Kidney epithelial cell (primary cell): ENCODE results near the gene KRTAP4-7. TPM values are rescaled to one million over a fixed set of nuclear protein-coding genes. Genes with fewer than 3 reads are reported as not detected.
"Not testable (repeated sequence)": the region's sequence is repeated elsewhere in the genome, so short reads cannot be mapped to it uniquely, and the experiment has no call there.

Experiments used
- DNase-seq: peaks from one replicate; pipeline ENCODE4 v3.0.0-alpha.2; 2010; ENCODE audit warnings: low read depth
- H3K27me3 ChIP-seq: 2 replicates; pipeline ENCODE4 v1.6.0; 2011; ENCODE audit warnings: low read length; ENCODE audit not compliant: control insufficient read depth, insufficient read depth
- H3K36me3 ChIP-seq: 2 replicates; pipeline ENCODE4 v1.5.1; 2011; ENCODE audit warnings: low read length; ENCODE audit not compliant: control insufficient read depth, insufficient read depth
- H3K4me3 ChIP-seq: 2 replicates; pipeline ENCODE4 v1.5.1; 2011; ENCODE audit warnings: low read depth, mild to moderate bottlenecking, control low read depth, low read length
- total RNA-seq: library from RNA; depleted of rRNA; stranded (reverse); fragments of >200 nt; gene quantifications from 2 replicates; pipeline ENCODE4 v1.2.3, GENCODE V29; 2015
- TF ChIP-seq, protein P1 (sequence below): IDR thresholded peaks from 2 replicates; pipeline ENCODE4 v1.5.1; 2011; ENCODE audit warnings: mild to moderate bottlenecking, moderate library complexity, low read length, control low read depth, inconsistent platforms; ENCODE audit not compliant: insufficient read depth, poor library complexity, severe bottlenecking

The KRTAP4-7 gene
- total RNA-seq = not detected in 2 replicates

DNA sequence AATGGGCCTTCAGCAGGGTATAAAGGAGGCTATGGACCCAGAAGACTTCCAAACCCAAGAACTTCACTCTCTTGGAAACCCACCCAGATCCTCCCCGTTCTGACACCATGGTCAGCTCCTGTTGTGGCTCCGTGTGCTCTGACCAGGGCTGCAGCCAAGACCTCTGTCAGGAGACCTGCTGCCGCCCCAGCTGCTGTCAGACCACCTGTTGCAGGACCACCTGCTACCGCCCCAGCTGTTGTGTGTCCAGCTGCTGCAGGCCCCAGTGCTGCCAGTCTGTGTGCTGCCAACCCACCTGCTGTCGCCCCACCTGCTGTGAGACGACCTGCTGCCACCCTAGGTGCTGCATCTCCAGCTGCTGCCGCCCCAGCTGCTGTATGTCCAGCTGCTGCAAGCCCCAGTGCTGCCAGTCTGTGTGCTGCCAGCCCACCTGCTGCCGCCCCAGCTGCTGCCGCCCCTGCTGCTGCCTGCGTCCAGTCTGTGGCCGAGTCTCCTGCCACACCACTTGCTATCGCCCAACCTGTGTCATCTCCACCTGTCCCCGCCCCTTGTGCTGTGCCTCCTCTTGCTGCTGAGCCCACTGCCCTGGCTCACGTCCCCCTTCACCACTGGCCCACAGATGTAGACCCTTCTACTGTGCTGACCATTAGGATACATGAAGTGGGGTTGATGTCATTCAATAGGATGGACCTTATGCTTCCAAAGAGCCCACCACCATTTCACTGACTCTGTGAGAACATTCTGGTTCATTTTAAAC lies at the start of gene KRTAP4-7:
Gene KRTAP4-7, plus strand, starts transcription at position 51 of the 757 bp plus-strand sequence. Its CDS starts 57 bp downstream, at position 108.
- DNase-seq, H3K36me3 ChIP-seq, H3K4me3 ChIP-seq, H3K27me3 ChIP-seq: not testable (repeated sequence)

DNA sequence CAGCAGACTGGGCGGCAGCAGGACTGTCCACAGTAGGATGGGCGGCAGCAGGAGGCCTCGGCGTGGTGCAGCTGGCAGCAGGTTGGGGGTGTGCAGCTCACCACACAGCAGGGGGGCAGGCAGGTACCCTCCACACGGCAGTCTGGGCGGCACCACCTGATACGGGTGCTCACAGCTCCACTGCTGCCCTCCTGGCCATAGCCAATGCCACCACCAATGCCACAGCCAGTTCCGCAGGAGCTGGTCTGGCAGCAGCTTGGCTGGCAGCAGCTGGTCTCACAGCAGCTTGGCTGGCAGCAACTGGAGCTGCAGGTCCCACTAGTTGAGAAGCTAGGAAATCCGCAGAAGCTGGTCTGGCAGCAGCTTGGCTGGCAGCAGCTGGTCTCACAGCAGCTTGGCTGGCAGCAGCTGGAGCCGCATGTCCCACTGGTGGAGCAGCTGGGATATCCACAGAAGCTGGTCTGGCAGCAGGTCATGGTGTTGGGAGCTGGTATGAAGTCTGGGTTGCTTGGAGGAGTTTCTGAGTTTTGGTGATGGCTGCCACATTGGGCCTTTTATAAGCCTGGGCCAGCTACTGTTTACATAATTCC lies 49.5 kb upstream of the KRTAP4-7 start, which contains the start of gene KRTAP1-3:
Gene KRTAP1-3, minus strand, starts transcription at position 529 of the 590 bp plus-strand sequence. Its CDS starts 53 bp downstream, at position 476.
- H3K4me3 ChIP-seq, DNase-seq, H3K36me3 ChIP-seq, H3K27me3 ChIP-seq: not testable (repeated sequence)

DNA sequence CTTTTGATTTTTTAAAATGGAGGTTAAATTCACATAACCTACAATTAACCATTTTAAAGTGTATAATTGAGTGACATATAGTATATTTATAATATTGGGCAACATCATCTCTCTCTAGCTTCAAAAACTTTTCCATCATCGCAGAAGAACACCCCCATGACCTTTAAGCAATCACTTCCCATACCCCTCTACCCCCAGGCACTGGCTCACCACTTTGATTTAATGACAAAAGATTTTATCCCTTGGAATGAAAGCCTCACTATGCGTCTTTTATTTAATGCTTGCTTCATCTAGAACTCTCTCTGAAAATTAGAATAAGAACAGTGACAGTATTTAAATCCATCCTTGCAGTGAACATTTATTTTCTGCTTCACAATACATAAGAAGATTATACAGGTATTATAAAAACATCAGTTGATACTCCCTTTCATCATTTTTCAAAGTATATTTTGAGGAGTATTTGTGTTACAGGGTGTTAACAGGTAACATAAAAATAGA lies 46.0 kb upstream of the KRTAP4-7 start:
- H3K36me3 ChIP-seq = no peaks in the 10 kb centered on the region
- TF ChIP-seq, protein P1, sequence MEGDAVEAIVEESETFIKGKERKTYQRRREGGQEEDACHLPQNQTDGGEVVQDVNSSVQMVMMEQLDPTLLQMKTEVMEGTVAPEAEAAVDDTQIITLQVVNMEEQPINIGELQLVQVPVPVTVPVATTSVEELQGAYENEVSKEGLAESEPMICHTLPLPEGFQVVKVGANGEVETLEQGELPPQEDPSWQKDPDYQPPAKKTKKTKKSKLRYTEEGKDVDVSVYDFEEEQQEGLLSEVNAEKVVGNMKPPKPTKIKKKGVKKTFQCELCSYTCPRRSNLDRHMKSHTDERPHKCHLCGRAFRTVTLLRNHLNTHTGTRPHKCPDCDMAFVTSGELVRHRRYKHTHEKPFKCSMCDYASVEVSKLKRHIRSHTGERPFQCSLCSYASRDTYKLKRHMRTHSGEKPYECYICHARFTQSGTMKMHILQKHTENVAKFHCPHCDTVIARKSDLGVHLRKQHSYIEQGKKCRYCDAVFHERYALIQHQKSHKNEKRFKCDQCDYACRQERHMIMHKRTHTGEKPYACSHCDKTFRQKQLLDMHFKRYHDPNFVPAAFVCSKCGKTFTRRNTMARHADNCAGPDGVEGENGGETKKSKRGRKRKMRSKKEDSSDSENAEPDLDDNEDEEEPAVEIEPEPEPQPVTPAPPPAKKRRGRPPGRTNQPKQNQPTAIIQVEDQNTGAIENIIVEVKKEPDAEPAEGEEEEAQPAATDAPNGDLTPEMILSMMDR = no peak
- no peaks in the 10 kb centered on the region for H3K27me3 ChIP-seq
- no peak for DNase-seq
- no peak overlapping the region for H3K4me3 ChIP-seq

DNA sequence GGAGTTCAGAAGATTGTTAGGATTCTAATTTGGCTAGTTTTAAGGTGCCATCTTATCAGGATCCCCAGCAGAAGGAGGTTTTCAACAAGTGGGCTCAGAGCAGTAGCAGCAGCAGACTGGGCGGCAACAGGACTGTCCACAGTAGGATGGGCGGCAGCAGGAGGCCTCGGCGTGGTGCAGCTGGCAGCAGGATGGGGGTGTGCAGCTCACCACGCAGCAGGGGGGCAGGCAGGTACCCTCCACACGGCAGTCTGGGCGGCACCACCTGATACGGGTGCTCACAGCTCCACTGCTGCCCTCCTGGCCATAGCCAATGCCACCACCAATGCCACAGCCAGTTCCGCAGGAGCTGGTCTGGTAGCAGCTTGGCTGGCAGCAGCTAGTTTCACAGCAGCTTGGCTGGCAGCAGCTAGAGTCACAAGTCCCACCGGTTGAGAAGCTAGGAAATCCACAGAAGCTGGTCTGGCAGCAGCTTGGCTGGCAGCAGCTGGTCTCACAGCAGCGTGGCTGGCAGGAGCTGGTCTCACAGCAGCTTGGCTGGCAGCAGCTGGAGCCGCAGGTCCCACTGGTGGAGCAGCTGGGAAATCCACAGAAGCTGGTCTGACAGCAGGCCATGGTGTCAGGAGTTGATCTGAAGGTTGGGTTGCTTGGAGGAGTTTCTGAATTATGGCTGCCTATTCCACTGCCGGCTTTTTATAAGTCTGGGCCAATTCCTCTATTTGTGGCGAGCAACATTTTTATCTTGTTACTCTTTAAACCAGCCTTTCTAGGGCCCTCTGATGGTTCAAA lies 43.0 kb upstream of the KRTAP4-7 start, which contains the start of gene KRTAP1-1:
Gene KRTAP1-1, minus strand, starts transcription at position 668 of the 789 bp plus-strand sequence. Its CDS starts 53 bp downstream, at position 615.
- not testable (repeated sequence) for DNase-seq, H3K4me3 ChIP-seq, H3K27me3 ChIP-seq, H3K36me3 ChIP-seq

DNA sequence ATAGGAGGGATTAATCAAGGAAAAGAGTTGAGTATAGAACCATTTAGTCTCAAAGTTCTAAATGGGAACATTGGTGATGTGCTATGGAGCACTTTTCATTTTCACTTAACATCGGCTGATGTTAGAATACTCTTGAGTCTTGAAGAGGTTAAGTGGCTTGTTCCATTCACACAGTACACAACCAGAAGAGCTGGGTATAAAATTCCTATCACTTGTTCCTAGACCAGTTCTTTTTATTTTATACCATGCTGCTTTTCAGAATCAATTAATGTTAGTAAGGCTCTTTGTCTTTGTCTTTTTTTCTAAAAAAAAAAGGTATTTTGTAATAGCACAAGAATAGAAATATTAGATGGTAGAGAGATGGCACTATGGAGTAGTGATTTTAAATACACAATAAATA lies 41.0 kb upstream of the KRTAP4-7 start:
- H3K4me3 ChIP-seq = no peak overlapping the region
- TF ChIP-seq, protein P1 = no peak
- DNase-seq = no peak
- no peaks in the 10 kb centered on the region for H3K36me3 ChIP-seq
- H3K27me3 ChIP-seq = no peaks in the 10 kb centered on the region

DNA sequence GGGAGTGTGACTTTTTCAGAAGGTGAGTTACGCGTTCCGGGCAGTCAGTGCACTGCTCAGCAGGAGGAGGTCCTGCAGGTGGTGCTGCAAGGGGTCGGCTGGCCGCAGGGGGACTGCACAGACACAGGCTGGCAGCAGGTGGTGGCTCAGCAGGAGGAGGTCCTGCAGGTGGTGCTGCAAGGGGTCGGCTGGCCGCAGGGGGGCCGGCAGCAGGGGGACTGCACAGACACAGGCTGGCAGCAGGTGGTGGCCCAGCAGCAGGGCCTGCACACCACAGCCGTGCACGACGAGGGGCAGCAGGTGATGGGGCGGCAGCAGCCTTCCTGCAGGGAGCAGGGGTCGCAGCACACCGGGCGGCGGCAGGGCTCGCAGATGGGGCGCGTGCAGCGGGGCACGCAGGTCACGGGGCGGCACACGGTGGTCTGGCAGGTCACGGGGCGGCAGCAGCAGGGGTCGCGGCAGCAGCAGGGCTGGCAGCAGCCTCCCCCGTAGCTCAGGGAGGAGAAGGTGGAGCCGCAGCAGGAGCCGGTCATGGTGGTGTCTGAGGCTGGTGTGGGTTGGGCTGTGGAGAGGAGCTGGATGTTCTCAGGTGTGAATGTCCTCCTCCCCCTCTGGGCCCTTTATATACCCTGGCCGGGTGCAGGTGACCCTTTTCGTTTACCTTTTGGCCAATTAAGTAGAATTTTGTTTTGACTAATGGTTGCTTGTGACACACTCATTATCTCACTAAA lies 37.0 kb upstream of the KRTAP4-7 start, which contains the start of gene KRTAP2-1:
Gene KRTAP2-1, minus strand, starts transcription at position 582 of the 731 bp plus-strand sequence. Its CDS starts 49 bp downstream, at position 533.
- H3K27me3 ChIP-seq, H3K36me3 ChIP-seq, H3K4me3 ChIP-seq, DNase-seq: not testable (repeated sequence)

DNA sequence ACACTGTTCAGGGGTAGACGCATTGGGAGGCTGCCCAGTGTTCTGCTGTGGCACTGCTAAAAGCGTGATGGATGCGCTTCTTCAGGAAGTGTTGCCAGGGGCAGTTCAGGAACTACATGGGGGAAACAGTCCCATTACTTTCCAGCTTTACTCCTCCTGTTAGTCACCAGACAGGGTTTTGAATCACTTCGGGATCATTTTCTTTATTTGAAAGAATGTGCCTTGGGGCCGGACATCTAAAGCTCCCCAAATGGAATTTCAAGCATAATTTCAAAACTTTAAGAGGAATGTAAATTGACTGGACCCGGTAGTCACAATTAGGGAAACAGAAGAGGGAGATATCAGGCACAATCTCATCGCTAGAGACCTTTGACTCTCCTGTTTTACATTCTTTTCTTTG lies 35.5 kb upstream of the KRTAP4-7 start:
- TF ChIP-seq, protein P1 = no peak
- no peak for DNase-seq
- Histone ChIP-seq H3K4me3 (no peak overlapping the region), H3K36me3 (no peaks in the 10 kb centered on the region), H3K27me3 (no peaks in the 10 kb centered on the region)
